GM23338 (cell line): ENCODE measurements around the gene ATF6. TPM values are rescaled to one million over a fixed set of nuclear protein-coding genes. Genes with fewer than 3 reads are reported as not detected.

Experiments
- ATAC-seq: fragments of 200-7000 bp; cut with Tn5 transposase; 3 replicates; pipeline ENCODE4 v1.9.1; 2020
- DNase-seq: peaks from one replicate; pipeline ENCODE4 v3.0.0-alpha.2; 2015; ENCODE audit warnings: low spot score
- H2AFZ ChIP-seq: fragments of 200-600 bp; sonication (generic); 2 replicates; pipeline ENCODE4 v1.8.0; 2016; ENCODE audit warnings: antibody characterized with exemption, mild to moderate bottlenecking, moderate library complexity
- H3F3A ChIP-seq: fragments of 200-600 bp; sonication (generic); replicated peaks from 2 replicates; pipeline ENCODE4 v1.8.0; 2017; ENCODE audit warnings: antibody characterized with exemption, mixed run types, low read depth
- H3K27ac ChIP-seq: fragments of 200-600 bp; sonication (generic); 2 replicates; pipeline ENCODE4 v1.6.1; 2016; ENCODE audit warnings: low read depth
- H3K27me3 ChIP-seq: fragments of 200-600 bp; sonication (generic); 2 replicates; pipeline ENCODE4 v1.8.0; 2016; ENCODE audit warnings: mild to moderate bottlenecking, mixed run types, moderate library complexity; ENCODE audit not compliant: insufficient read depth
- H3K36me3 ChIP-seq: fragments of 200-600 bp; sonication (generic); 2 replicates; pipeline ENCODE4 v1.8.0; 2016; ENCODE audit warnings: mild to moderate bottlenecking; ENCODE audit not compliant: insufficient read depth
- H3K4me1 ChIP-seq: fragments of 200-600 bp; sonication (generic); 2 replicates; pipeline ENCODE4 v1.8.0; 2016; ENCODE audit warnings: mild to moderate bottlenecking, moderate library complexity; ENCODE audit not compliant: insufficient read depth
- H3K4me2 ChIP-seq: fragments of 200-600 bp; sonication (generic); 2 replicates; pipeline ENCODE4 v1.7.1; 2017; ENCODE audit warnings: mixed run types
- H3K4me3 ChIP-seq: fragments of 200-600 bp; sonication (generic); 2 replicates; pipeline ENCODE4 v1.6.1; 2016; ENCODE audit warnings: mixed run types
- H3K79me2 ChIP-seq: fragments of 200-600 bp; sonication (generic); replicated peaks from 2 replicates; pipeline ENCODE4 v1.8.0; 2017; ENCODE audit warnings: mild to moderate bottlenecking; ENCODE audit not compliant: insufficient read depth
- H3K9me2 ChIP-seq: fragments of 200-600 bp; sonication (generic); 2 replicates; pipeline ENCODE4 v1.8.0; 2017; ENCODE audit not compliant: insufficient read depth
- H4K20me1 ChIP-seq: fragments of 200-600 bp; sonication (generic); replicated peaks from 2 replicates; pipeline ENCODE4 v1.8.0; 2017; ENCODE audit warnings: mild to moderate bottlenecking; ENCODE audit not compliant: insufficient read depth
- H3K27ac Mint-ChIP-seq: 2 replicates; pipeline ENCODE4 v1.8.0; 2020; ENCODE audit warnings: inconsistent platforms, mild to moderate bottlenecking, moderate library complexity, mixed read lengths
- H3K27me3 Mint-ChIP-seq: 3 replicates; pipeline ENCODE4 v1.8.0; 2022; ENCODE audit warnings: low read depth, mild to moderate bottlenecking, moderate library complexity, mixed read lengths, inconsistent platforms; ENCODE audit not compliant: insufficient read depth, poor library complexity
- H3K36me3 Mint-ChIP-seq: 3 replicates; pipeline ENCODE4 v1.8.0; 2021; ENCODE audit warnings: low read depth, mild to moderate bottlenecking, inconsistent platforms, moderate library complexity, mixed read lengths
- H3K4me1 Mint-ChIP-seq: 3 replicates; pipeline ENCODE4 v1.8.0; 2020; ENCODE audit warnings: mild to moderate bottlenecking, inconsistent platforms, mixed read lengths
- H3K4me3 Mint-ChIP-seq: 3 replicates; pipeline ENCODE4 v1.8.0; 2021; ENCODE audit warnings: moderate library complexity, mild to moderate bottlenecking, inconsistent platforms, mixed read lengths
- H3K9me3 Mint-ChIP-seq: 3 replicates; pipeline ENCODE4 v1.8.0; 2020; ENCODE audit warnings: moderate library complexity, mild to moderate bottlenecking, inconsistent platforms, mixed read lengths
- CREB1 ChIP-seq: fragments of 250-450 bp; sonication (Bioruptor Pico); IDR thresholded peaks from 2 replicates; pipeline ENCODE4 v1.5.0; 2020; ENCODE audit warnings: low read depth, mild to moderate bottlenecking, moderate library complexity
- CTCF ChIP-seq, 2 experiments: fragments of 200-600 bp in 1 of 2; sonication (generic) in 1 of 2; conservative IDR thresholded peaks; 2 replicates each; pipeline versions ENCODE4 v1.5.1 to v1.6.1; 2016 to 2017; ENCODE audit warnings: antibody characterized with exemption in 2 of 2, low read depth in 2 of 2, mild to moderate bottlenecking in 2 of 2, moderate library complexity in 1 of 2
- EZH2 ChIP-seq: fragments of 200-600 bp; sonication (generic); IDR thresholded peaks from one replicate; pipeline ENCODE4 v1.8.0; 2017; ENCODE audit warnings: antibody characterized with exemption, mild to moderate bottlenecking, low read depth; ENCODE audit not compliant: unreplicated experiment
- EZH2phosphoT487 ChIP-seq: fragments of 200-600 bp; sonication (generic); IDR thresholded peaks from one replicate; pipeline ENCODE4 v1.8.1; 2018; ENCODE audit warnings: antibody characterized with exemption; ENCODE audit not compliant: unreplicated experiment
- JUNB ChIP-seq: IDR thresholded peaks from one replicate; pipeline ENCODE4 v1.6.1; 2016; ENCODE audit warnings: antibody characterized with exemption; ENCODE audit not compliant: unreplicated experiment
- NANOG ChIP-seq: IDR thresholded peaks from 2 replicates; pipeline ENCODE4 v1.6.1; 2016; ENCODE audit warnings: antibody characterized with exemption, borderline replicate concordance
- POLR2AphosphoS5 ChIP-seq: IDR thresholded peaks from 2 replicates; pipeline ENCODE4 v1.6.1; 2016; ENCODE audit warnings: antibody characterized with exemption, low read depth
- REST ChIP-seq: IDR thresholded peaks from one replicate; pipeline ENCODE4 v1.6.1; 2018; ENCODE audit warnings: antibody characterized with exemption; ENCODE audit not compliant: unreplicated experiment
- STAT1 ChIP-seq: IDR thresholded peaks from one replicate; pipeline ENCODE4 v1.6.1; 2016; ENCODE audit warnings: antibody characterized with exemption; ENCODE audit not compliant: unreplicated experiment
- ZNF114 ChIP-seq: fragments of 250-450 bp; sonication (Bioruptor Pico); IDR thresholded peaks from 2 replicates; pipeline ENCODE4 v1.5.0; 2020; ENCODE audit warnings: mild to moderate bottlenecking, moderate library complexity
- ZNF331 ChIP-seq: fragments of 250-450 bp; sonication (Bioruptor Pico); IDR thresholded peaks from 2 replicates; pipeline ENCODE4 v1.5.0; 2020; ENCODE audit warnings: low read depth, mild to moderate bottlenecking, moderate library complexity
- ZNF462 ChIP-seq: fragments of 250-450 bp; sonication (Bioruptor Pico); IDR thresholded peaks from 2 replicates; pipeline ENCODE4 v1.5.0; 2020; ENCODE audit warnings: mild to moderate bottlenecking, moderate library complexity
- polyA plus RNA-seq: library from polyadenylated mRNA; unstranded; fragments of >200 nt; fragmentation: Nextera tagmentation; extraction: Ambion mirVana; gene quantifications from 2 replicates; pipeline ENCODE4 v1.2.1, GENCODE V29; 2016
- total RNA-seq: library from RNA; depleted of rRNA; stranded (reverse); fragments of >200 nt; shearing (Covaris generic); gene quantifications from 2 replicates; pipeline ENCODE4 v1.2.3, GENCODE V29; 2014
- TF ChIP-seq, protein P1 (sequence below): IDR thresholded peaks from 2 replicates; pipeline ENCODE4 v1.6.1; 2016; ENCODE audit warnings: antibody characterized with exemption

Gene ATF6
- total and polyA plus RNA-seq, 2 experiments from 2014 or later, result 5.0 to 13.5 TPM

DNA sequence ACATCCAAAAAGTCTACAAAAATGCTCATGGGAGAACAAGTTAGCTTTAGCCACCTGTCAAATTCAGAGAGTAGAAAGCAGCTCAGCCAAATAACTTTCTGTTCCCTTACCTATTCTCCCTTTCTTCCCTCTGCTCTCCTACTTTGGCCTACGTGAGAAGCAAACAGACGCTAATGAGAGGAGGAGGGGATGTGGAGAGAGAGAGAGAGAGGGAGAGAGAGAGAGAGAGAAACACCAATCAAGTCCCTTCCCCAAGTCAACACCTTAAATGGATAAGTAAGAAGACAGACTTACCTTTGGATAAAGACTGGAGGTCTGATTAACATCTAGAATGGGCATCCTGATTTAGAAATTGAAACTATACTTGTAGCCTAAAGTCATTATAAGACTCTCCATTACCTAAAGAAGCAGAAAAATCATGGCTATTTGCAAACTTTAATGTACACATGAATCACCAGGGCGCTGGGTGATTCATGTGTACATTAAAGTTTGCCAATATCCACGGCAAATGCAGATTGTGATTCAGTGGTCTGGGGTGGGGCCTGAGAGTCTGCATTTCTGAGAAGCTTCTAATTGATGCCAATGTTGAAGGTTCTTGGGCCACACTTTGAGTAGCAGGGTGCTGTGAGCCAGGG lies 29.7 kb upstream of the ATF6 start:
- Histone ChIP-seq H3F3A (no peaks in the 10 kb centered on the region), H3K27ac (no peak overlapping the region), H3K4me2 (peak overlapping the region; percentile 56), H3K79me2 (no peaks in the 10 kb centered on the region), H3K27me3 (no peaks in the 10 kb centered on the region), H3K9me2 (no peaks in the 10 kb centered on the region), H2AFZ (no peak overlapping the region), H3K4me3 (no peak overlapping the region), H3K36me3 (no peaks in the 10 kb centered on the region), H3K4me1 (peaks cover 24% of the 10 kb centered on the region), H4K20me1 (no peaks in the 10 kb centered on the region)
- Mint-ChIP-seq H3K4me1 (peaks cover 40% of the 10 kb centered on the region), H3K9me3 (no peaks in the 10 kb centered on the region), H3K4me3 (peak overlapping the region; percentile 13; the same call in 2 of the 3 replicates), H3K27me3 (no peaks in the 10 kb centered on the region), H3K36me3 (no peaks in the 10 kb centered on the region), H3K27ac (no peak overlapping the region)
- TF ChIP-seq ZNF462 (CRISPR knock-in tag), result no peak
- no peak for TF ChIP-seq CREB1 (CRISPR knock-in tag)
- TF ChIP-seq EZH2phosphoT487, result no peak
- TF ChIP-seq STAT1, result no peak
- TF ChIP-seq EZH2, result no peak
- TF ChIP-seq POLR2AphosphoS5, result no peak
- TF ChIP-seq JUNB, result no peak
- no peak for TF ChIP-seq NANOG
- no peak for TF ChIP-seq ZNF114 (CRISPR knock-in tag)
- no peak for TF ChIP-seq CTCF (conservative IDR thresholded peaks at IDR 0.05; ENCODE audit: low read depth in 2 of 2)
- TF ChIP-seq, protein P1, sequence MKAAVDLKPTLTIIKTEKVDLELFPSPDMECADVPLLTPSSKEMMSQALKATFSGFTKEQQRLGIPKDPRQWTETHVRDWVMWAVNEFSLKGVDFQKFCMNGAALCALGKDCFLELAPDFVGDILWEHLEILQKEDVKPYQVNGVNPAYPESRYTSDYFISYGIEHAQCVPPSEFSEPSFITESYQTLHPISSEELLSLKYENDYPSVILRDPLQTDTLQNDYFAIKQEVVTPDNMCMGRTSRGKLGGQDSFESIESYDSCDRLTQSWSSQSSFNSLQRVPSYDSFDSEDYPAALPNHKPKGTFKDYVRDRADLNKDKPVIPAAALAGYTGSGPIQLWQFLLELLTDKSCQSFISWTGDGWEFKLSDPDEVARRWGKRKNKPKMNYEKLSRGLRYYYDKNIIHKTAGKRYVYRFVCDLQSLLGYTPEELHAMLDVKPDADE, result no peak
- no peak for TF ChIP-seq ZNF331 (CRISPR knock-in tag)
- TF ChIP-seq REST, result no peak
- DNase-seq (peak; percentile 52), ATAC-seq (peak; percentile 56)
